K562 (cell line): ENCODE results near the gene MFAP2. TPM values are rescaled to one million over a fixed set of nuclear protein-coding genes. Genes with fewer than 3 reads are reported as not detected.

ENCODE experiments used
- CC2D1A ChIP-seq: fragments of 450-650 bp; IDR thresholded peaks from 2 replicates; pipeline ENCODE4 v1.6.1; 2017; ENCODE audit warnings: mild to moderate bottlenecking
- CGGBP1 ChIP-seq: fragments of 250-450 bp; sonication (Bioruptor Pico); IDR thresholded peaks from 2 replicates; pipeline ENCODE4 v1.9.0; 2021; ENCODE audit warnings: mild to moderate bottlenecking
- CHAMP1 ChIP-seq: fragments of 450-650 bp; IDR thresholded peaks from 2 replicates; pipeline ENCODE4 v1.6.1; 2016; ENCODE audit warnings: mild to moderate bottlenecking
- EGR1 ChIP-seq: fragments of 450-650 bp; conservative IDR thresholded peaks from 2 replicates; pipeline ENCODE4 v1.6.1; 2017; ENCODE audit warnings: mild to moderate bottlenecking
- HMGN3 ChIP-seq: IDR thresholded peaks from 2 replicates; pipeline ENCODE4 v1.6.1; 2011; ENCODE audit warnings: borderline replicate concordance, low read depth, mild to moderate bottlenecking, mixed read lengths, low read length; ENCODE audit not compliant: insufficient read length; ENCODE audit errors: extremely low read depth
- ILF3 ChIP-seq: fragments of 450-650 bp; IDR thresholded peaks from 2 replicates; pipeline ENCODE4 v1.6.1; 2018; ENCODE audit warnings: antibody characterized with exemption, mild to moderate bottlenecking, moderate library complexity, borderline replicate concordance
- L3MBTL2 ChIP-seq: fragments of 450-650 bp; IDR thresholded peaks from 2 replicates; pipeline ENCODE4 v1.6.1; 2016; ENCODE audit warnings: mild to moderate bottlenecking, moderate library complexity
- PBX2 ChIP-seq, 2 experiments: IDR thresholded peaks in 1 of 2; conservative IDR thresholded peaks in 1 of 2; 2 replicates each; pipeline ENCODE4 v1.6.1; 2016; ENCODE audit warnings: low read depth in 2 of 2, mild to moderate bottlenecking in 1 of 2, missing compliant biosample characterization in 1 of 2, missing genetic modification characterization in 1 of 2, moderate library complexity in 1 of 2
- SIN3A ChIP-seq, 2 experiments: fragments of 150-350 bp in 1 of 2; IDR thresholded peaks; 2 replicates each; pipeline ENCODE4 v1.6.1; 2011 to 2016; ENCODE audit warnings: borderline replicate concordance in 2 of 2, low read depth in 2 of 2, low read length in 2 of 2, mild to moderate bottlenecking in 2 of 2, moderate library complexity in 2 of 2; ENCODE audit not compliant: control insufficient read depth in 1 of 2
- SIN3B ChIP-seq: fragments of 450-650 bp; IDR thresholded peaks from 2 replicates; pipeline ENCODE4 v1.6.1; 2017; ENCODE audit warnings: low read depth, mild to moderate bottlenecking, moderate library complexity
- ZBTB7A ChIP-seq: IDR thresholded peaks from 2 replicates; pipeline ENCODE4 v1.6.1; 2011; ENCODE audit warnings: low read depth, mild to moderate bottlenecking, low read length, moderate library complexity, borderline replicate concordance; ENCODE audit not compliant: control insufficient read depth
- ZNF3 ChIP-seq: fragments of 250-450 bp; sonication (Bioruptor Pico); IDR thresholded peaks from 2 replicates; pipeline ENCODE4 v1.5.0; 2021; ENCODE audit warnings: mild to moderate bottlenecking, moderate library complexity
- ZNF518B ChIP-seq: fragments of 250-450 bp; sonication (Bioruptor Pico); IDR thresholded peaks from 2 replicates; pipeline ENCODE4 v1.5.0; 2021; ENCODE audit warnings: mild to moderate bottlenecking, moderate library complexity
- ZNF561 ChIP-seq: fragments of 450-650 bp; formaldehyde crosslinking; conservative IDR thresholded peaks from 2 replicates; pipeline ENCODE4 v1.4.0; 2020; ENCODE audit warnings: mild to moderate bottlenecking, moderate library complexity
- ZNF589 ChIP-seq: fragments of 200-800 bp; sonication (Bioruptor generic); IDR thresholded peaks from 2 replicates; pipeline ENCODE4 v1.6.1; 2016; ENCODE audit warnings: low read depth, missing genetic modification characterization, missing compliant biosample characterization
- ZNF79 ChIP-seq: fragments of 250-450 bp; sonication (Bioruptor Pico); IDR thresholded peaks from 2 replicates; pipeline ENCODE4 v1.4.0; 2020; ENCODE audit warnings: low read depth, mild to moderate bottlenecking, moderate library complexity
- polyA plus RNA-seq, 8 experiments: library from polyadenylated mRNA; depleted of rRNA in 4 of 8; stranded (reverse) in 5 of 8; unstranded in 3 of 8; fragments of >200 nt; fragmentation: Nextera tagmentation in 2 of 8; fragmentation: Illumina TruSeq in 1 of 8; extraction: Ambion mirVana in 2 of 8; extraction: Trizol in 1 of 8; gene quantifications; 2 replicates each; pipeline versions ENCODE4 v1.2.1 to v1.2.3, GENCODE V29; 2011 to 2014; ENCODE audit warnings: inconsistent platforms in 1 of 8, missing spikeins in 1 of 8
- total RNA-seq, 7 experiments: library from RNA; depleted of rRNA in 6 of 7; stranded (reverse); fragments of >200 nt in 6 of 7; fragmentation: Illumina TruSeq in 2 of 7; extraction: Trizol in 2 of 7; gene quantifications; 2 replicates each; pipeline versions ENCODE4 v1.2.1 to v1.2.3, GENCODE V29; 2011 to 2021; ENCODE audit warnings: low replicate concordance in 1 of 7

The MFAP2 gene
- total and polyA plus RNA-seq, 9 of the 15 experiments (the other 6 are each of a cell fraction or from before 2014, with no cell fraction given), result not detected

- TF ChIP-seq L3MBTL2, result peak; percentile 53
- TF ChIP-seq ZNF79 (CRISPR knock-in tag), result no peak
- TF ChIP-seq ZBTB7A, result peak; percentile 45; the same call in 1 of the 2 replicates
- peak; percentile 87 for TF ChIP-seq HMGN3
- no peak for TF ChIP-seq CHAMP1
- no peak for TF ChIP-seq ZNF589 (CRISPR knock-in tag)
- peak in 1 of 2 experiments; percentile 25; a peak in 1 of 4 replicates for TF ChIP-seq SIN3A (IDR thresholded peaks at IDR 0.05; ENCODE audit: borderline replicate concordance in 2 of 2, control insufficient read depth in 1 of 2, low read depth in 2 of 2, low read length in 2 of 2)
- no peak for TF ChIP-seq ZNF518B (CRISPR knock-in tag)
- peak; percentile 64; the same call in 1 of the 2 replicates for TF ChIP-seq SIN3B
- no peak for TF ChIP-seq ZNF561 (CRISPR knock-in tag)
- TF ChIP-seq CGGBP1 (CRISPR knock-in tag), result no peak
- no peak for TF ChIP-seq PBX2 (CRISPR knock-in tag; IDR thresholded peaks at IDR 0.05; ENCODE audit: low read depth)
- no peak for TF ChIP-seq PBX2 (tag; conservative IDR thresholded peaks at IDR 0.05; ENCODE audit: low read depth)
- no peak for TF ChIP-seq ZNF3
- no peak for TF ChIP-seq CC2D1A
- TF ChIP-seq ILF3, result no peak
- TF ChIP-seq EGR1, result peak; percentile 80
Observed at GRCh38 chr1:17011439-17012307, 31.3 kb upstream of the MFAP2 start, which contains the start of gene ATP13A2 (continued).
